NK-92 (cell line): ENCODE measurements around the gene ZNF484.
"Not testable (repeated sequence)": the region's sequence is repeated elsewhere in the genome, so short reads cannot be mapped to it uniquely, and the experiment has no call there.

ENCODE experiments used
- DNase-seq: peaks from one replicate; lab custom pipeline; 2025; ENCODE audit not compliant: unreplicated experiment; lab: John Stamatoyannopoulos, UW

Gene ZNF484

DNA sequence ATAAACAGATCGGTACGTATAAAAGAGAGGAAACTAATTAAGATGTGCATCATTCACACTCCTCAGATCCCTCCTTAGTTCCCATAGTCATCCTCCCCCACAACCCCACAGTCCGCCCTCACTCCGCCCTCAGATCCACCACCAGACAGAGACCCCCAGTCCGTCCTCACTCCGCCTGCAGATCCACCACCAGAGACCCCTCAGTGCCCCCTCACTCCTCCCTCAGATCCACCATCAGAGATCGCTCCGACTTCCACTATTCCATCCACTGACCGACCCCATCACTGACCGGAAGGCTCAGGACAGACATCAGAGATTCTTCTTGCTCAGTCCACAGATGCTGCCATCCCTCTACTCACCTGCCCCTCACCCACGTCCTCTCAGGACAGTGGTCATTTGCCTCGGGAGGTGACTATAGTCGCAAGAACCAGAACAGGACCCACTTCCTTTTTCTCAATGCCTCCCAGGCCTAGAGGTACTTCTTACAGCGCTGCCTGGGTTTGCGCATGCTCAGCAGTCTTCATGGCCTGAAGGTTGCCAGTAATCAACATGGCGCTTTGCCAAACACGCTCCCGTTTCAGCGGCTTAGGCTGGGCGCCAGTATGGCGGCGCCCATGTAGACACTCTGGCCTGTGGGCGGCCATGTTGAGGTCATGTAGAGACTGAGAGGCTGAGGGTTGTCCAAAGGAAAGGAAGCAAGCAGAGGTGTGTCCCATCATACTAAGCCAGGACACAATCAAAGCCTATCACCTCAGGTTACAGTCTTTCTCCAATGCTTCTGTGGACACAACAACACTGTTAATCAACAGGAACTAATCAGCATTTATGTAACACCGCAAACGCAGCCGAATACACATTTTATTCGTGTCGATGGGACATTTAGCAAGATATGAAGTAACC lies at the start of gene ZNF484:
Gene ZNF484 (minus strand): TSS at position 508 of the 900 bp plus-strand sequence. CDS start 3,009 bp downstream, outside the sequence.
- peak; percentile 68 for DNase-seq

DNA sequence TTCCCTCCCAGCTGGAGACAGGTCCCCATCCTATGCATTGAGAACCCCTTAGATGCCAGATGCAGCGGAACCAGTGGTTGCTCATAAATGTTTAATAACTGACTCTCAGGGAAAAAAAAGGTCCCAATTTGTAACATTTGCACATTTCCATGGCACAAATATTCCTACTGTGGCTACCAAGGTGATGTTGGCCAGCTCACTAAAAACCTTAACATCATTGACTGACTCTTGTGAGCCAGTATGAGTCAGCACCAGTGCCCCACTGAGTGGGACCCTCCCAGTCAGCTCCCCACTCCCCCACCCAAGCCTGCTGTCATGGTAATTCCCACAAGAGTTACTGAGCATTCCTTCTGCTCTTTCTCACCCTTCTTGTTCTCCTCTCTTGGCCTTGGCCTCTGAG lies 42.6 kb upstream of the ZNF484 start:
- no peak for DNase-seq

DNA sequence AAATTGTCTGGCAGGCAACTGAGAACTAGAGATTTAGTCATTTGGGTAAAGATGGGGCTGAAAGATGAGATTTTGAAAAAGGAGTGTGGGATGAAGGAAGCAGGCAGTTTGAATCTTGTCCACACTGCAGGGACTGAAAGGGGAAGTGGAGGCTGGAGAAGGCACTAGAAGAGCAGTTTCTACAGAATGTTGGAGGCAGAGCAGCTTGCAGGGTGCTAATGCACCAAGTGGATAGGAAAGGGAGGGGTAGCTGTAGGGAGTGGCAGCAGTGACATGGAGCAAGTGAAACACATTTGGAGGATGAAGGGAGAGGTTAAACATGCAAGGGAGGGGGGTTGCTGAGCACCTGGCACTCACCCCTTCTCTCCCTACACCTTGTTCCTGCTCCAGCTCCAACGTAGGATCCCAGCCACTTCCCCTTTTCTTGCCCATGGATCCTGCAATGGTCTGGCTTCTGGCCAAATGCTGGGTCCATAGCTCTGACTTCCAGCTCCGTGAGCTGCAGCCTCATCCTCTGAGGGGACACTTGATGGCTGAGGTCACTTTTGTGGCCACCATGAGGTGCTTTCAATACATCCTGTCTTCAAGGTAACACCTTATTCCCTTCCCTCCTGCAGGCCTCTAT lies 39.5 kb upstream of the ZNF484 start:
- no peak for DNase-seq

DNA sequence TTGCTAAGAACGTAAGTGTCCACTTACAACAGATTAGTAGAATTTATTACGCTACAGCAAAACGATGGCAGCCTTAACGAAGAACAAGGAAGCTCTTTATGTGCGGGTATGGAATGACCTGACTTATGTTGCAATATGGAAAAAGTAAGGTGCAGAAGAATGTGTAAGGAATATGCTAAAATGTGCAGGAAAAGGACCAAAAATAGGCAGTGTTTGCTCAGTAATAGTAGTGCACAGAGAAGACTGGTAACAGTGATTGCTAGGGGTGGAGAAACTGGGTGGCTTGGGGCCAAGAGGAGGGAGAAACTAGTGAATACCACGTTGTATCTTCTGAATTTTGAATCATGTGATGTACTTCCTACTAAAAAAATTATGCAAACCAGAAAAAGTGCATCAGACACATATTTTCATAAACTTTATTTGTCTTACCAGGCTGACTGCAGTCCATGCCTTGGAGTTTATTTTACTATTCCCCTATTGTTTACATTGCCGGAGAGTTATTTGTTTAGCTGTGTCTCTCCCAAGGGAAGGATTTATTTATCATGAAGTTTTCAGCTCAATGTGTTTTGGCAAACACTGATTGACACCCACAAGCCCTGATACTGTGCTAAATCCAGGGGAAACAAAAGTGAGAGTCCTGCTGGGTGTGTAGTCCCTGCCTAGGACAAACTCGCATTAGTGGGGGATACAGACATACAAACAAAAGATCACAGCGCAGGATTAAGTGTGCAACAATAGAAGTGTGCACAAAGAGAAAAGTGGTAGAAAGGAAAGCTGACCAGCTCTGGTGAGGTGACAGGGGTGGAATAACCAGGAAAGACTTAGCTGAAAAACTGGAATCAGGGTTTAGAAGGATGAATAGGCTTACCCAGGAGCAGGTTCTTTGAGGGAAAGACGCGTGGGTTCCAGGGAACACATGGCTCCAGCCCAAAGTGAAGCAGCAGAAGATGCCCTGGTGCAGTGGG lies 34.0 kb upstream of the ZNF484 start:
- DNase-seq, result no peak

DNA sequence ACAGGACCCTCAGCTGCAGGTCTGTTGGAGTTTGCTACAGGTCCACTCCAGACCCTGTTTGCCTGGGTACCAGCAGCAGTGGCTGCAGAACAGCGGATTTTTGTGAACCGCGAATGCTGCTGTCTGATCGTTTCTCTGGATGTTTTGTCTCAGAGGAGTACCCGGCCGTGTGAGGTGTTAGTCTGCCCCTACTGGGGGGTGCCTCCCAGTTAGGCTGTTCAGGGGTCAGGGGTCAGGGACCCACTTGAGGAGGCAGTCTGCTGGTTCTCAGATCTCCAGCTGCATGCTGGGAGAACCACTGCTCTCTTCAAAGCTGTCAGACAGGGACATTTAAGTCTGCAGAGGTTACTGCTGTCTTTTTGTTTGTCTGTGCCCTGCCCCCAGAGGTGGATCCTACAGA lies 27.3 kb upstream of the ZNF484 start:
- not testable (repeated sequence) for DNase-seq

DNA sequence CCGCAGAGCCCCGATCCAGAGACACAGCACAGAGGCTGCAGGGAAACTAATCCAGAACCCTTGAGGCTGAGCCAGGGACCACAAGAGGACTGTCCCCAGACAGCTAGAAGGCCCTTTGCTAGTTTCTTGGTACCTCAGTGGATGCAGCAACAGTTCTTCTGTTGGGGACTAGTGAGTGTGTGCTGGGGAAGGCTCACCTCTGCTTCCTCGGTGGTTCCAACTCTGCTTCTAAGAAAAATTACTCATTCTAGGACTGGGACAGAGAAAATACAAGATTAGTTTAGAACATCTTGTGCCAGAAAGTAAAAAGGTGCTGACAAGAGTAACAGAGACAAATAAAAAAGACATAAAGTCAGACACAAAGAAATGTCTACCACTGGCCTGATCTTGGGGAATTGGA lies 19.5 kb upstream of the ZNF484 start:
- no peak for DNase-seq

DNA sequence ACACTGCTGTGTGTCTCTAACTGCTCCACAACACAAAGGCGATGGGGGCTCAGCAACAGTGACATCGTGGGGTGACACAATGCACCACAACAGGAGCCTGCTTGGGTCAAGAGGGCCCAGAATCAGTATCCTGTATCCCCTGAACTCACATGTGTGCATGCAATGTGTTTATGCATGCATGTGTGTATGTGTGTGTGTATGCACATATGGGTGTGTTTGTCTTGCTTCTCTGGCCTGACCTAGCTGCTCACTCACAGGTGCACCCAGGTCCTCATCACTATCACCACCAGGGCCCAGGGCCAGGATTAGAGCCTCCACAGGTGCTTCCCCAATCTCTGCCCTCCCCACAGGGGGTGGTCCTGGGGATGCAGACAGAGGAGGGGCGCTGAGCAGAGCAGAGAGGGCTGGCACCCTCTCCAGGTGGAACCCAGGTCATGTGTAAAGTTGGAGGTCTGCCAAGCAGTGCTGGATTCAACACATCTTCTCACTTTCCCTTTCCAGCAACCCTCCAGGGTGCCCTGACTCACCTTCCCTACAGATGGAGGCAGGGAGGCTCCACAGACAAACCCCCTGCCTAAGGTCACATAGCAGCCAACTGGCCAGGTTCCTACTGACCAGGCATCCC lies 18.1 kb upstream of the ZNF484 start:
- no peak for DNase-seq

DNA sequence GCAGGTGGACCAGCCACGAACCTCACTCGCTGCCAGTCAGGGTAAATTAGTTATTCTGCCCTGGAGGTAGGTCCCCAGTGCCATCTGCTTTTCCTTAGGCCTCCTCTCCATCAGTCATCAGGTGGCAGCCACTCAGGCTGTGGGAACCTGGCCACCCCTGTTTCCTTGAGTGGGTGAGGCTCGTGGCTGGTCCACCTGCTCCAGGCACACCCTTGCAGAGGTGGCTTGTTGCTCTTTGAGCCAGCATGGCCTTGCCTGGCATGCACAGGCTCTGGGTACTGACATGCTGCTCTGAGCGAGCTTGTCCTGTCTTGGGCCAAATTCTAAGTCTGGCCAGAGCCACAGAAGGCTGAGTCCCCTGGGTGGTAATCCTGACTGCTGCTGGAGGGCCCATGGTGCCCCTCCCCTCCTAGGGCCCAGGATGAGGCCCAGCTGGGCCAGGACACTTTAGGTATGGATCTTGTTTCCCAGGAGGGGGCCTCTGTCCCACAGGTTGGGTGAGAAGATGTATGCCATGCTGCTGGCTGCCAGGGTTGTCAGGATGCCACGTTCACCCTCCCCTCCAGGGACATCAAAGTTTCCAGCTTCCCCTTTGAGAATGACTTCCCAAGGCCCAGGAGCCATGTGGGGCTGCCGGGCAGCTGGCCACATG lies 17.0 kb upstream of the ZNF484 start:
- no peak for DNase-seq

DNA sequence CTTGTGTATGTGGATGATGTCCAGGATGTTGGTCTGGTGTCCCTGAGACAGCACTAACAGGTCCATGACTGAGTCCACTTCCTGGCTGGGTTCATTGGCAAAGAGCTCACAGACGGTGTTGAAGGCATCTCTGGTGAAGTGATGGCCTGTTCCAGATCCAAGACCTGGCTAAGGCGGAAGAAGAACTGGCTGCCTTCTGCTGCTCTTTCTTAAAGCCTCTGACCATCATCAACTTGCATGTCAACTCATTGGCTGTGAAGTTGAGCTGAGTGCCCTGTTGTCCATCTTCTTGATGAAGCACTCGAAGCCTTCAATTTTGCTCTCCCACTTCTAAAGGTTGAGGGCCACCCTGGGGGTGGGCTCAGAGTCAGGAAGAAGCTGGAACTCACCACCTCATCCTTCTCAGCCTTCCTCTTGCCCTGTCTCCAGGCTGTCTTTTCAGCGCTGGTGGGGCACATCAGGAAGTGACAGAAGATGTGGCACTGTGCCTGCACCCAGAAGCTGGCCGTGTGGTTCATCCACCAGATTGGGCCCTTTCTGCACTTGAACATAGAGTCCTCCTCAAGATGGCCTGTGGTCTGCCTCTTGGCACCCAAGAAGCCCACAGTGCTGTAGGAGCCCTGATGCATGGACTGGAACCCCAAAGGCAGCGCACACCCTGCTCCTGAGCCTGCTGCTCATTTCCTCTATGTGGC lies 16.2 kb upstream of the ZNF484 start:
- not testable (repeated sequence) for DNase-seq

DNA sequence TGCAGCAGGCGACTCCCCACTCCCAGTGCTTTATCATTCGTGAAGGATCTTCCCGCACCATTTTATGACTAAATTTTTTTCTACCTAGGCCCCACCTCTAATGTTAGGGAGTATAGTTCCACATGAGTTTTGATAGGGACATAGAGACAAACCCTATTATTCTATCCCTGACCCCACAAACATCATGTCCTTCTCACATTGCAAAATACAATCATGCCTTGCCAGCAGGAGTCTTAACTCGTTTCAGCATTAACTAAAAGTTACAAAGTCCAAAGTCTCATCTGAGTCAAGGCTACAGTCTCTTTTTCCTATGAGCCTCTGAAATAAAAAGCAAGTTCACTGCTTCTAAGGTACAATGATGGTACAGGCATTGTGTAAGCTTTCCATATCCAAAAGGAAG lies 14.4 kb upstream of the ZNF484 start:
- not testable (repeated sequence) for DNase-seq

DNA sequence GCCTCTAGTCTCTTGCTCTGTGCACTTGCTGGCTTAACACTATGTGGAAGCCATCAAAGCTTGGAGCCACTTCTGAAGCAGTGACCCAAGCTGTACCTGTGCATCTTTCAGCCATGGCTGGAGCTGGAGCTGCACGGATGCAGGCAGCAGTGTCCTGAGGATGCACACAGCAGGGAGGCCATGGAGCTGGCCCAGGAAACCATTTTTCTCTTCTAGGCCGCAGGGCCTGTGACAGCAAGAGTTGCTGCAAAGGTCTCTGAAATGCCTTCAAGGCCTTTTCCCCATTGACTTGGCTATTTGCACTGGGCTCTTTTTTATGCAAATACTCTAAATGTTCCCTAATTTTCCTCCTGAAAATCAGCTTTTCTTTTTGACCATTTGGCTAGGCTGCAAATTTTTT lies 12.9 kb upstream of the ZNF484 start:
- no peak for DNase-seq

DNA sequence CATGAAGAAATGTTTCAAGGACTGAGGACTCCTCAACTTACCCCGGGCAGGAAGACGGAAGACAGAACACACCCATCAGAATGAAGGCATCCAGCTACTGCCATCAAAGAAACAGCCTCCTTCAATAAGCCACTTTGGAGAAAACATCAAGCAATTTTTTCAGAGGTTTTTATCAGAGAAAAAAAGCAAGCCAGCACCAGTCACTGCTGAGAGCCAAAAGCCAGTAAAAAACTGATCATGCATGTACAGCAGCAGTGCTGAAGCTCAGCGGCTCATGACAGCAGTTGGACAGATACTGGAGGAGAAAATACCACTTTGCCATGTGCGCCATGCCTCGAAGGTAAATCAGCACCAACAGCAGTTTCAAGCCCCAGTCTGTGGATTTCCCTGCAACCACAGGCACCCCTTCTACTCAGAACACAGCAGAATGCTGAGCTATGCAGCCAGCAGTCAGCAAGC lies 10.1 kb upstream of the ZNF484 start:
- DNase-seq, result no peak

DNA sequence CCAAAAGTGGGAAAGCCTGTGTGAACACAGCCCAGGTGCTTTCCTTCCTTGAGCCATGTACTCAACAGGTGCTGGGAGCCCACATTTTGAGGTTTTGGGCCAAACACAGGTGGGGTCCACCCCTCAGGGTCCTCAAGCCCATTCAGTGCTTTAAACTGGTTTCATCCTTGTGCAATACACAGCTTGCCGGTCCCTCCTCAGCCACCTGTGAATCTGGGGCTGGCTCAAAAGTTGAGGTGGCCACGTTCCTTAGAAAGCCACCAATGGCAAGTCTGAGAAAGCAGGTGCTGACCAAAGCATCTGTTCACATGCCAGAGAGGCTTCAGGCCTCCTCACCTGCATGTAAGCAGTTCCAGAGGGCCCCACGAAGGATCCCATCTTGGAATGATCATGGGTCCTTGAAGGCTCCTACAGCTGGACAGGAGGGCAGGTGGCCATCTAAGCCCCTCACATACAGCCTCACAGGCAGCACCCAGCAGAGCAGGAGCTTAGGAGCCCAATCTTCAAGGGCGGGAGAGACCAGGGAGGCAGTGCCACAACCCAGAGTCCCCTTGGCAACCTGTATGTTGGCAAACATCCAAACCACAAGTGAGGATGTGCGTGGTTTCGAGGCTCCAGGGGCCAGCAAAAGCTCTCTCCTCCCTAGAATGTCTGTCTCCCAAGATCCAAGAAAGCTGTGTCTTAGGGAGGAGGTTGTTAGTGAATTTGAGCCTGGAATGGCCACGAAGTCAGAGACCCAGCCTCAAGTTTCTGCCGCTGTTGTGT lies 9.2 kb upstream of the ZNF484 start:
- not testable (repeated sequence) for DNase-seq

DNA sequence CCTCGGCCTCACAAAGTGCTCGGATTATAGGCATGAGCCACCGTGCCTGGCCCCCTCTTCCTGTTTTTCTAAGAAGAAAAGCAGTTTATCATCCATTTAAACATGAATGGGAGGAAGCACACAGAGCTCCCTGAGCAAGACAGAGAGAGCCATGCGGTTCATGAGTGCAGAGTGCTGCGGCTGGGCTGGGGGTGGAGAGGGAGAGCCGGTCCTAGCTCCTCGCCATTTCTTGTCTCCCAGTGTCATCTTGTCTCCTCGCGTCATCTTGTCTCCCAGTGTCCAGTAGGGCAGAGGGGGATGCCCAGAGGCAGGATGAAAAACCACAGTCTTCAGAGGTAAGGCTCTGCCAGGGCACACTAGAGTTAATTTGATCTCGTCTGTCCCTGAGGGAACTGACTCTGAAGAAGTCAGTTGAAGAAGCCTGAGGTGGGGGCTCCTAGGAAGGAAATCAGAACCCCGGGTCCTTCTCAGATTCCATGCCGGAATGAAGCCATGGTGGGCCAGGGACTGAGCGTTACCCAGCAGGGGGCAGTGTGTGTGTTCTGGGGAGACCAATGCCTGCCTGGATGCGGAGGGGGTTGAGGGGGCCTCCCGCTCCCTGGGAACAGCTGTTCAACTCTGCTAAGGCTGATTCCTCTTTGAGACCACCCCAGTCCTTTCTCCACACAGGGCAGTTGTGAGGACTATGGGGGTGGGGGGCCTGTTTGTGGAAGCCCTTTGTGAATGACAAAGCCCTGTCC lies 6.0 kb upstream of the ZNF484 start:
- not testable (repeated sequence) for DNase-seq

DNA sequence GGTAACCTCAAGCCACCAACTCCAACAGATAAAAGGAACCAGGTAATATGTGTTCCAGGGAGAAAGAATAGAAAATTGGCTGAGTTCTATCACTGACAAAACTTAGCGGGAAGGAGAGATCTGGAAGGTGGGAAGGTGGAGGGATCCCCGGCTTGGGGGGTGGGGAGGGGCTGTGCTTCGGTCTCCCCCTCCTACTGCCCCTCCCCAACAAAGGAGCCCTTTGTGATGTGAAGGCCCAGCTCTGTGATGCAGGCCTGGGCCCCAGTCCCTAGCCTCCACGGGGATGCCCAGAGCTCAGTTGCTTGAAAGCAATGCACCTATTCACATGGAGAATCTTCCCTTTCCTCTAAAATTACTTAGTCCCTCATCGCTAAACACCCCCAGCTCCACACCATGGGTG lies 4.4 kb upstream of the ZNF484 start:
- DNase-seq, result no peak

DNA sequence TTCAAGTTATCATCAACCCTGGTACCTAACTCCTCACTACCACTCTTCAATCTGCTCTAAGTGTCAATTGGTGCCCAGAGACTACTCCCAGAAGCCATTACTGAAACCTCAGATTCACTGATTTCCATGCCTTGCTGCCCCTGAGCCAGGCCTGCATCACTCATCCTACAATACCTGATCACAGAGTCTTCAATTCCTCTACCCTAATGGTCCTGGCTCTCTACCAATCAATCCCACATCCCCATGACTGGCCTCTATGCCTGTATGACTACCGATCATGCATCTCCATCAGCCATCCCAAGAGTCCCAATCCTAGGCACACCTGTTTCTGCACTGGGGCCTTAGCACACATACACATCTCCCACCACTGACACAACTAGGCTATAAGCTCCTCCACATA lies 2.5 kb downstream of the ZNF484 start:
- no peak for DNase-seq

DNA sequence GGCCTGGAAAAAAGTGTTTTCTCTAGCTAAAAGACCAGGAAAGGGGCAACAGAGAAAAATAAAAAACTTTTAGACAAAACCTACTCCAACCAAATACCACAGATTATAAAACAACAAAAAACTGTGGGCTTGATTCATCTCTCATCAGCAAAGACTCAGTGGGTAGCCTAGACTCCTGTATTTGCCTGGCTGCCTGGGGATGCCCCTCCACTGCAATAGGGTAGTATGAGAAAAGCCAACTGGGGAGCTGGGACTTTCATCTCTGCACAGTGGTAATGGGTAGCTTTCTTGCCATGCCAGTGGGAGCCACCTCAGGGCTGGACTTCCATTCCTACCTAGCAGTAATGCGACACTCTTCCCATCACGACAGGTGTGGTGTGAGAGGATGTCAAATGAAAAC lies 7.5 kb downstream of the ZNF484 start:
- DNase-seq, result no peak

DNA sequence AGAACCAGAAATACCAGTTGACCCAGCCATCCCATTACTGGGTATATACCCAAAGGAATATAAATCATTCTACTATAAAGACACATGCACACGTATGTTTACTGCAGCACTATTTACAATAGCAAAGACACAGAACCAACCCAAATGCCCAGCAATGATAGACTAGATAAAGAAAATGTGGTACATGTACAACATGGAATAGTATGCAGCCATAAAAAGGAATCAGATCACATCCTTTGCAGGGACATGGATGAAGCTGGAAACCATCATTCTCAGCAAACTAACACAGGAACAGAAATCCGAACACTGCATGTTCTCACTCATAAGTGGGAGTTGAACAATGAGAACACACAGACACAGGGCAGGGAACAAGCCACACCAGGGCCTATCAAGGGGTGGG lies 11.2 kb downstream of the ZNF484 start:
- DNase-seq, result not testable (repeated sequence)
